Psoas muscle (tissue), 8 donors: Measurements from ENCODE around the gene MET. TPM values are rescaled to one million over a fixed set of nuclear protein-coding genes. Genes with fewer than 3 reads are reported as not detected.
A peak's percentile ranks its signal among the peaks of the same experiment; 100 is the strongest.
"Not testable (repeated sequence)": the region's sequence is repeated elsewhere in the genome, so short reads cannot be mapped to it uniquely, and the experiment has no call there.

Experiments
- ATAC-seq, 4 donors: fragments of 200-7000 bp; cut with Tn5 transposase; one replicate each; pipeline ENCODE4 v1.9.1; 2020; ENCODE audit warnings: moderate library complexity in 3 of 4, mild to moderate bottlenecking in 2 of 4
- DNase-seq, 2 donors: peaks; one replicate each; pipeline ENCODE4 v3.0.0-alpha.2; 2020
- H3K27ac ChIP-seq: fragments of 200-600 bp; one replicate; pipeline ENCODE4 v1.8.0; 2022
- H3K27me3 ChIP-seq, 3 donors: fragments of 200-600 bp in 1 of 3; one replicate each; pipeline versions ENCODE4 v1.6.1 to v1.8.0; 2013 to 2022; ENCODE audit warnings: low read length in 2 of 3, mild to moderate bottlenecking in 2 of 3, moderate library complexity in 1 of 3; ENCODE audit not compliant: insufficient read depth in 3 of 3
- H3K36me3 ChIP-seq, 2 donors: fragments of 200-600 bp in 1 of 2; one replicate each; pipeline versions ENCODE4 v1.6.1 to v1.8.0; 2013 to 2022; ENCODE audit warnings: low read depth in 1 of 2, mild to moderate bottlenecking in 1 of 2, moderate library complexity in 1 of 2; ENCODE audit not compliant: insufficient read depth in 1 of 2
- H3K4me1 ChIP-seq: fragments of 200-600 bp; one replicate; pipeline ENCODE4 v1.8.0; 2022
- H3K4me3 ChIP-seq: fragments of 200-600 bp; one replicate; pipeline ENCODE4 v1.8.0; 2022; ENCODE audit warnings: mild to moderate bottlenecking
- H3K9me3 ChIP-seq: fragments of 200-600 bp; one replicate; pipeline ENCODE4 v1.8.0; 2022
- WGBS, 3 donors: extraction: QIAGEN DNeasy Blood & Tissue Kit; methylation state at CpG; one replicate each; pipeline versions ENCODE4 v1.1.6 to v1.1.7; 2013; 5-methylcytosine and 5-hydroxymethylcytosine counted together
- intact Hi-C, 2 donors: fragments of 100-400 bp; cut with DNase I; formaldehyde crosslinking; loops; one replicate each; pipeline versions ENCODE4 v1.11.0 to v1.14.2; 2022
- polyA plus RNA-seq, 3 donors: library from polyadenylated mRNA; stranded (reverse); fragments of 200-250 nt; gene quantifications; one replicate each; pipeline ENCODE4 v1.2.3, GENCODE V29; 2013
- total RNA-seq, 4 donors: library from RNA; stranded (reverse); fragmentation: NEBNext Ultra II Directional in 2 of 4; extraction: Animal tissue kit (Norgen Biotek cat#: 25700) in 2 of 4; gene quantifications; one replicate each; pipeline versions ENCODE4 v1.2.1 to v1.2.4, GENCODE V29; 2021 to 2023
- TF ChIP-seq, protein P1 (sequence below): fragments of 200-600 bp; IDR thresholded peaks from one replicate; pipeline ENCODE4 v1.8.0; 2022; ENCODE audit warnings: antibody characterized with exemption
- donor health status: healthy with polysubstance abuse.
- donor health status: DM: no; HTN: no; CAD: no; lungs with moderate emphysema.
- donor health status: Bipolar disorder and iron deficiency.
- donor health status: healthy.
- donor health status: DM: yes; HTN: yes; CAD: no.
- donor health status: DM: no; HTN: no; CAD: no.
- donor health status: DM: no; HTN: no; CAD: no.
- donor health status: DM: yes; HTN: yes; CAD: no.

The MET gene
- total and polyA plus RNA-seq, 7 donors, result 5.9 to 84.1 (median 23.2) TPM

GRCh38 chr7:116636997-116637396 is 35.0 kb upstream of the MET start:
- WGBS, 3 donors, result 53 to 56% (median 56%) methylated on average over 4 of the region's 4 CpGs
- Histone ChIP-seq H3K4me3 (no peak overlapping the region), H3K9me3 (no peaks in the 10 kb centered on the region), H3K27me3 (no peaks in the 10 kb centered on the region), H3K4me1 (peaks cover 14% of the 10 kb centered on the region), H3K27ac (no peak overlapping the region), H3K36me3 (no peaks in the 10 kb centered on the region)
- ATAC-seq (no peak), DNase-seq (no peak)
- intact Hi-C loops, result no loop called here
- TF ChIP-seq, protein P1, sequence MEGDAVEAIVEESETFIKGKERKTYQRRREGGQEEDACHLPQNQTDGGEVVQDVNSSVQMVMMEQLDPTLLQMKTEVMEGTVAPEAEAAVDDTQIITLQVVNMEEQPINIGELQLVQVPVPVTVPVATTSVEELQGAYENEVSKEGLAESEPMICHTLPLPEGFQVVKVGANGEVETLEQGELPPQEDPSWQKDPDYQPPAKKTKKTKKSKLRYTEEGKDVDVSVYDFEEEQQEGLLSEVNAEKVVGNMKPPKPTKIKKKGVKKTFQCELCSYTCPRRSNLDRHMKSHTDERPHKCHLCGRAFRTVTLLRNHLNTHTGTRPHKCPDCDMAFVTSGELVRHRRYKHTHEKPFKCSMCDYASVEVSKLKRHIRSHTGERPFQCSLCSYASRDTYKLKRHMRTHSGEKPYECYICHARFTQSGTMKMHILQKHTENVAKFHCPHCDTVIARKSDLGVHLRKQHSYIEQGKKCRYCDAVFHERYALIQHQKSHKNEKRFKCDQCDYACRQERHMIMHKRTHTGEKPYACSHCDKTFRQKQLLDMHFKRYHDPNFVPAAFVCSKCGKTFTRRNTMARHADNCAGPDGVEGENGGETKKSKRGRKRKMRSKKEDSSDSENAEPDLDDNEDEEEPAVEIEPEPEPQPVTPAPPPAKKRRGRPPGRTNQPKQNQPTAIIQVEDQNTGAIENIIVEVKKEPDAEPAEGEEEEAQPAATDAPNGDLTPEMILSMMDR, result no peak

DNA sequence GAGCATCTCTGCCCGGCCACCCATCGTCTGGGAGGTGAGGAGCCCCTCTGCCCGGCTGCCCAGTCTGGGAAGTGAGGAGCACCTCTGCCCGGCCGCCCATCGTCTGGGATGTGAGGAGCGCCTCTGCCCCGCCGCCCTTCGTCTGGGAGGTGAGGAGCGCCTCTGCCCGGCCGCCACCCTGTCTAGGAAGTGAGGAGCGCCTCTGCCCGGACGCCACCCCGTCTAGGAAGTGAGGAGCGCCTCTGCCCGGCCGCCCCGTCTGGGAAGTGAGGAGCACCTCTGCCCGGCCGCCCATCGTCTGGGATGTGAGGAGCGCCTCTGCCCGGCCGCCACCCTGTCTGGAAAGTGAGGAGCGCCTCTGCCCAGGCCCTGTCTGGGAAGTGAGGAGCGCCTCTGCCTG is 33.4 kb upstream of the MET start:
- H3K9me3 ChIP-seq, H3K27ac ChIP-seq, H3K36me3 ChIP-seq, H3K4me1 ChIP-seq, intact Hi-C loops, DNase-seq, H3K4me3 ChIP-seq, ATAC-seq, H3K27me3 ChIP-seq: not testable (repeated sequence)
- 96 to 99% (median 96%) methylated on average over 29 of the region's 29 CpGs for WGBS, 3 donors

DNA sequence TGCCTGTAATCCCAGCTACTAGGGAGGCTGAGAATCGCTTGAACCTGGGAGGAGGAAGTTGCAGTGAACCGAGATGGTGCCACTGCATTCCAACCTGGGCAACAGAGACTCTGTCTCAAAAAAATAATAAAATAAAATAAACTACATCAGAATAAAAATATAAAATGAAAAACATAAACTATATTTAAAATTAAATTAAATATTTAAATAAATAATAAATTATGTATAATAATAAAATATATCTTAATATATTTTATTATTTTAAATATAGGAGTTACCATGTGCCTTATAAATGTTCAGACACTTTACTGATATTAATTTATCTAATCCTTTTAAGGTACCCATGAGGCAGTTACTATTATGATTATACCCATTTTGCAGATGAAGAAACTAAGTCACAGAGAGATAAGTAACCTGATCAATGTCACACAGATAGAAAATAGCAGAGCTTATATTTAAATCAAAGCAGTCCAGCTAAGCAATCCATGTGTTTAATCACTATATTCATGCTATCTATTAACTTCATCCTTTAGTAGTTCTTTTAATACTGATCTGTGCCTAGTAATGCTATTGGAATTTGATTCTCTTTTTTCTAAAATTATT is 30.3 kb upstream of the MET start:
- Histone ChIP-seq H3K4me1 (peaks cover 12% of the 10 kb centered on the region), H3K9me3 (no peaks in the 10 kb centered on the region), H3K36me3 (no peaks in the 10 kb centered on the region), H3K27me3 (no peaks in the 10 kb centered on the region), H3K4me3 (no peak overlapping the region), H3K27ac (no peak overlapping the region)
- ATAC-seq, result no peak
- DNase-seq, result no peak
- intact Hi-C loops, result no loop called here
- TF ChIP-seq, protein P1, result no peak
- 92 to 100% (median 97%) methylated on average over 2 of the region's 2 CpGs for WGBS, 3 donors

DNA sequence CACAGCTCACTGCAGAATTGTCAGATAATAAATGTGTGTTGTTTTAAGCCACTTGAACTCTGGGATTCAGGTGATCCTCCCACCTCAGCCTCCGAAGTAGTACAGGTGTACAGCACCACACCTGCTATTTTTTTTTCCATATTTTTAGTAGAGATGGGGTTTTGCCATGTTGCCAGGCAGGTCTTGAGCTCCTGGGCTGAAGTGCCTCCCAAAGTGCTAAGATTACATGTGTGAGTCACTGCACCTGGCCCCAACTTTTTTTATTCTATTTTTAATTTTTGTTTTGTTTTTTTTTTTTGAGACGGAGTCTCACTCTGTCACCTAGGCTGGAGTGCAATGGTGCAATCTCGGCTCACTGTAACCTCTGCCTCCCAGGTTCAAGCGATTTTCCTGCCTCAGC is 28.8 kb upstream of the MET start:
- H3K27ac ChIP-seq, intact Hi-C loops, H3K4me3 ChIP-seq, DNase-seq, H3K9me3 ChIP-seq, H3K27me3 ChIP-seq, H3K36me3 ChIP-seq: not testable (repeated sequence)
- H3K4me1 ChIP-seq, result peaks cover 19% of the 10 kb centered on the region
- peak in 3 of 4 donors; percentile 49 to 58 (median 56) for ATAC-seq
- WGBS, 3 donors, result 74 to 80% (median 76%) methylated on average over 4 of the region's 4 CpGs

- Histone ChIP-seq H3K9me3 (no peaks in the 10 kb centered on the region), H3K27ac (peak overlapping the region; percentile 43), H3K27me3 (no peaks in the 10 kb centered on the region), H3K4me3 (no peak overlapping the region), H3K4me1 (peaks cover 19% of the 10 kb centered on the region), H3K36me3 (no peaks in the 10 kb centered on the region)
- intact Hi-C loops, result no loop called here
- peak in 3 of 4 donors; percentile 44 to 66 (median 61) for ATAC-seq
- WGBS, 3 donors, result 26 to 28% (median 27%) methylated on average over 6 of the region's 6 CpGs
- TF ChIP-seq, protein P1, result no peak
- DNase-seq, result no peak
Observed at GRCh38 chr7:116644628-116645027, 27.4 kb upstream of the MET start.

DNA sequence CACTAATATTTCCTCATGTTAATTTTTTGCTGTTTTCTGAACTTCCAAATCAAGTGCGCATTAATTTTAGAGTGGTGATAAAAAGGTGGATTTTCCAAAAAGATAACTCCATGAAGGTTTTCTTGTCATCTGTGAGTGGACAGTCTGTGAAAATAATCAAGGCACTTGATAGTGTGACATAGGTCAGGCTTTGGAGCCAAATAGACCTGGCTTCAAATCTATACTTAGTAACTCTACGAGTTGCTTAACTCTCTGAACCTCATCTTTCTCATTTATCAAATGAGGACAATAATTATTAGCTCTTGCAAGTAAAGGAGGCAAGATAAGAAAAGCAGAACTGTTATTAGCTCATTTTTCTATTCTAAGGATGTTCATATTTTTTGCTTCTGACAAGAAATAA is 24.7 kb upstream of the MET start:
- TF ChIP-seq, protein P1, result no peak
- no peak overlapping the region for H3K27ac ChIP-seq
- ATAC-seq, result peak in 3 of 4 donors; percentile 42 to 70 (median 69)
- intact Hi-C loops, result no loop called here
- DNase-seq, result no peak
- H3K4me1 ChIP-seq, result peaks cover 29% of the 10 kb centered on the region
- no peaks in the 10 kb centered on the region for H3K36me3 ChIP-seq
- H3K4me3 ChIP-seq, result no peak overlapping the region
- no peaks in the 10 kb centered on the region for H3K9me3 ChIP-seq
- WGBS, 3 donors, result 54 to 59% (median 56%) methylated on average over 2 of the region's 2 CpGs
- H3K27me3 ChIP-seq, result no peaks in the 10 kb centered on the region
